Effector memory CD8-positive, alpha-beta T cell (primary cell): ENCODE data around the gene ARL5C.

Source experiments
- ATAC-seq: fragments of 150-1000 bp; cut with Tn5 transposase; replicated peaks from 2 replicates; pipeline ENCODE4 v1.10.0; 2021; ENCODE audit warnings: mild to moderate bottlenecking, moderate library complexity
- DNase-seq, 3 experiments: peaks; one replicate each; pipeline ENCODE4 v3.0.0; 2021
- H3K27ac Mint-ChIP-seq, 2 donors: one replicate each; pipeline ENCODE4 v1.8.0; 2022; ENCODE audit warnings: mild to moderate bottlenecking in 2 of 2, mixed read lengths in 2 of 2, moderate library complexity in 2 of 2
- H3K27me3 Mint-ChIP-seq, 2 donors: one replicate each; pipeline ENCODE4 v1.8.0; 2022; ENCODE audit warnings: mixed read lengths in 2 of 2
- H3K36me3 Mint-ChIP-seq: one replicate; pipeline ENCODE4 v1.8.0; 2022; ENCODE audit warnings: mild to moderate bottlenecking, moderate library complexity, mixed read lengths; ENCODE audit not compliant: insufficient read depth
- H3K4me1 Mint-ChIP-seq, 2 donors: one replicate each; pipeline ENCODE4 v1.8.0; 2022; ENCODE audit warnings: low read depth in 2 of 2, mixed read lengths in 2 of 2
- H3K4me3 Mint-ChIP-seq, 2 donors: one replicate each; pipeline ENCODE4 v1.8.0; 2022; ENCODE audit warnings: mild to moderate bottlenecking in 2 of 2, mixed read lengths in 2 of 2, moderate library complexity in 2 of 2
- H3K9me3 Mint-ChIP-seq, 2 donors: one replicate each; pipeline ENCODE4 v1.8.0; 2022; ENCODE audit warnings: mixed read lengths in 2 of 2

The ARL5C gene

GRCh38 chr17:39186481-39187002, 20.6 kb upstream of the ARL5C start:
- Mint-ChIP-seq H3K9me3 (no peaks in the 10 kb centered on the region), H3K27me3 (no peaks in the 10 kb centered on the region), H3K27ac (peak overlapping the region in 1 of 2 donors; percentile 81), H3K36me3 (peaks cover 48% of the 10 kb centered on the region), H3K4me3 (no peak overlapping the region), H3K4me1 (peaks cover 0 to 2% of the 10 kb centered on the region in 2 donors)
- DNase-seq = no peak
- no peak for ATAC-seq

DNA sequence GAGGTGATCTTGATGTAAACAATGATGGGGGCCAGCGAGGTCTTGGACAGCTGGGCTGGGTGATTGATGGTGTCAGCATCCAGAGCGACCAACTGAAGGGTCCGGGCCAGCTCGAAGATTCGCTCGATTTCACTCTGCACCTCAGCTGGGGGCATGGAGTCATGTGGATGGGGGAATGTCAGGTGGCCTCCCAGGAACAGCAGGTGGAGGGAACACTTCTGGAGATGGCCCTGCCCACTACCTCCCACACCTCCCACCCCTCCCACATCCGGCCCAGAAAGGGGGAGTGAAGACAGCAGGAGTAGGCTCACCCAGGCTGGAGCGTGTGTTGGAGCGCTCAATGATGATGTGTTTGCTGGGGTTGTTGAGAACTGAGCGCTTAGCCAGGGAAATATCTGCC, 17.8 kb upstream of the ARL5C start:
- DNase-seq = no peak
- peaks cover 51% of the 10 kb centered on the region for H3K36me3 Mint-ChIP-seq

DNA sequence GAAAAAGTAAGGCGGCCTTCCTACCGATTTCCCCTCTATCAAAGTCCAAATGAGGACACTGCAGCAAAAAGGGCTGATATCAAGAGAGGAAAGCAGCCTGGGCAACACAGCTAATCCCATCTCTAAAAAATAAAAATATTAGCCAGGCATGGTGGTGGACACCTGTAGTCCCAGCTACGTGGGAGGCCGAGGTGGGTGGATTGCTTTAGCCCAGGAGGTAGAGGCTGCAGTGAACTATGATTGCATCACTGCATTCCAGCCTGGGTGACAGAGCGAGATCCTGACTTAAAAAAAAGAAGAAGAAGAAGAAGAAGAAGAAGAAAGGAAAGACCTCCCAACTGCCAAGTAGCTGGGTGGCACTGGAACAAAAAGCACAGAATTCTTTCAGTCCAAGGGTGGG, 17.1 kb upstream of the ARL5C start:
- DNase-seq = no peak
- H3K4me3 Mint-ChIP-seq = no peak overlapping the region
- peaks cover 49% of the 10 kb centered on the region for H3K36me3 Mint-ChIP-seq
- H3K9me3 Mint-ChIP-seq = no peaks in the 10 kb centered on the region
- no peak for ATAC-seq
- no peaks in the 10 kb centered on the region for H3K27me3 Mint-ChIP-seq
- H3K4me1 Mint-ChIP-seq = peaks cover 0 to 2% of the 10 kb centered on the region in 2 donors
- H3K27ac Mint-ChIP-seq = no peak overlapping the region

More for the DNA sequence above, 17.8 kb upstream of the ARL5C start:
- no peak for ATAC-seq
- Mint-ChIP-seq H3K4me3 (no peak overlapping the region), H3K27me3 (no peaks in the 10 kb centered on the region), H3K27ac (peak overlapping the region in 1 of 2 donors; percentile 25), H3K9me3 (no peaks in the 10 kb centered on the region), H3K4me1 (peaks cover 0 to 2% of the 10 kb centered on the region in 2 donors)

DNA sequence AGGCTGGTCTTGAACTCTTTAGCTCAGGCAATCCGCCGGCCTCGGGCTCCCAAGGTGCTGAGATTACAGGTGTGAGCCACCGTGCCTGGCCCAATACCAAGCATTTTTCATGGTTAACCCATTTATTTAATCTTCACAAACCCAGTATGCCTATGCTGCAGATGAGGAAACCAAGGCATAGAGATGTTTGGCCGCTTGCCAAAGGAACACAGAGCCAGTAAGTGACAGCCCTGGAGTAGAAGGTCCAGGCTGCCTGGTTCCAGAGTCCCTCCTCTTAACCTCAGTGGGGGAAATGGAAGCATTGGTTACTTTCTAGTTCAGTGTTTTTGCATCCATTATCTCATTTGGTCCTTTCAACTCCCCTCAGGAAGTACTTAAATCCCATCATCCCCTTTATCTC, 15.3 kb upstream of the ARL5C start:
- DNase-seq = no peak
- Mint-ChIP-seq H3K4me3 (no peak overlapping the region), H3K27ac (no peak overlapping the region), H3K9me3 (no peaks in the 10 kb centered on the region), H3K4me1 (peaks cover 0 to 2% of the 10 kb centered on the region in 2 donors), H3K36me3 (peaks cover 45% of the 10 kb centered on the region), H3K27me3 (no peaks in the 10 kb centered on the region)
- no peak for ATAC-seq

DNA sequence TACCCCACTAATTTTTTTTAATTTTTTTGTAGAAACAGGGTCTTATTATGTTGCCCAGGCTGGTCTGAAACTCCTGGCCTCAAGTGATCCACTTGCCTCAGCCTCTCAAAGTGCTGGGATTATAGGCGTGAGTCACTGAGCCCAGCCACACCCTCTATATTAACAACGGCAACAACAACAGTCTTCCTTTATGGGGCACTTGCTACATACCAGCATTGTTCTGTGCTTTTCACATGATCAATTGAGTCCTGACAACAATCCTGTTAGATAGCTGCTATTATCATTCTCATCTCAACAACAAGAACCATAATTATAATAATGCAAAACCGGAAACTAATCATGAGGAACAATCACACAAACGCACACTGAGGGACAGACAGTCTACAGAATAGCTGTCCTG, 12.6 kb upstream of the ARL5C start:
- Mint-ChIP-seq H3K27me3 (no peaks in the 10 kb centered on the region), H3K36me3 (peaks cover 42% of the 10 kb centered on the region), H3K27ac (peak overlapping the region in 1 of 2 donors; percentile 22), H3K9me3 (no peaks in the 10 kb centered on the region), H3K4me3 (no peak overlapping the region), H3K4me1 (peaks cover 2 to 8% of the 10 kb centered on the region in 2 donors)
- no peak for DNase-seq
- no peak for ATAC-seq

- no peak for ATAC-seq
- H3K4me1 Mint-ChIP-seq = peaks cover 10 to 19% of the 10 kb centered on the region in 2 donors
These were observed 11.3 kb upstream of the ARL5C start for GRCh38 chr17:39177256-39177655.

DNA sequence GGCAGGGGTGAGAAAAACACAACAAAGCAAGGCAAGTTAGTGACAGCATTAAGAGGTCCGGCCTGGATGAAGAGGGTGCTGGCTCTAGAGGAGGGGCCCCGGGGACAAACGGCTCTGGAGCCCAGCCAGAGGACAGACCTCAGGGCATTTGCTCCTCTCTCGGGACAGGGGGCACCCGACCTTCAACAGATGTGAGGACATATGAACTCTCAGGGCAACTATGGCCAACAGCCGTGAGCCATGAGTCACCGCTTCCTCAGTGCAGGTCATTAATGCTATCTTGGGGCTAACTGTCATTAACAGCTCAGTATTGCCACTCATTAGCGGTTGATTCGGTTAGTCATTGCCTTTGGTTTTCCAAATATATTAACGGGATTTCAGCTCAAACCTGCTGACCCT, 9.7 kb upstream of the ARL5C start:
- Mint-ChIP-seq H3K9me3 (no peaks in the 10 kb centered on the region), H3K27ac (no peak overlapping the region), H3K4me1 (peaks cover 14 to 24% of the 10 kb centered on the region in 2 donors)

More at GRCh38 chr17:39177256-39177655, 11.3 kb upstream of the ARL5C start:
- DNase-seq = no peak
- H3K9me3 Mint-ChIP-seq = no peaks in the 10 kb centered on the region
- no peaks in the 10 kb centered on the region for H3K27me3 Mint-ChIP-seq
- H3K36me3 Mint-ChIP-seq = peaks cover 34% of the 10 kb centered on the region
- H3K27ac Mint-ChIP-seq = peak overlapping the region in 1 of 2 donors; percentile 70
- no peak overlapping the region for H3K4me3 Mint-ChIP-seq

GRCh38 chr17:39174920-39175694, 9.1 kb upstream of the ARL5C start:
- Mint-ChIP-seq H3K4me1 (peaks cover 14 to 24% of the 10 kb centered on the region in 2 donors), H3K9me3 (no peaks in the 10 kb centered on the region), H3K4me3 (no peak overlapping the region), H3K36me3 (peaks cover 25% of the 10 kb centered on the region), H3K27me3 (no peaks in the 10 kb centered on the region), H3K27ac (no peak overlapping the region)
- DNase-seq = peak; percentile 69 to 78 (median 71)
- ATAC-seq = peak; percentile 93

More for the DNA sequence above, 9.7 kb upstream of the ARL5C start:
- H3K36me3 Mint-ChIP-seq = peaks cover 29% of the 10 kb centered on the region
- DNase-seq (no peak), ATAC-seq (no peak)
- H3K4me3 Mint-ChIP-seq = no peak overlapping the region
- H3K27me3 Mint-ChIP-seq = no peaks in the 10 kb centered on the region

GRCh38 chr17:39173526-39174274, 7.7 kb upstream of the ARL5C start:
- H3K36me3 Mint-ChIP-seq = peaks cover 16% of the 10 kb centered on the region
- H3K4me3 Mint-ChIP-seq = no peak overlapping the region
- no peaks in the 10 kb centered on the region for H3K9me3 Mint-ChIP-seq
- ATAC-seq (no peak), DNase-seq (no peak)
- H3K27me3 Mint-ChIP-seq = no peaks in the 10 kb centered on the region
- H3K4me1 Mint-ChIP-seq = peaks cover 14 to 24% of the 10 kb centered on the region in 2 donors
- H3K27ac Mint-ChIP-seq = no peak overlapping the region

DNA sequence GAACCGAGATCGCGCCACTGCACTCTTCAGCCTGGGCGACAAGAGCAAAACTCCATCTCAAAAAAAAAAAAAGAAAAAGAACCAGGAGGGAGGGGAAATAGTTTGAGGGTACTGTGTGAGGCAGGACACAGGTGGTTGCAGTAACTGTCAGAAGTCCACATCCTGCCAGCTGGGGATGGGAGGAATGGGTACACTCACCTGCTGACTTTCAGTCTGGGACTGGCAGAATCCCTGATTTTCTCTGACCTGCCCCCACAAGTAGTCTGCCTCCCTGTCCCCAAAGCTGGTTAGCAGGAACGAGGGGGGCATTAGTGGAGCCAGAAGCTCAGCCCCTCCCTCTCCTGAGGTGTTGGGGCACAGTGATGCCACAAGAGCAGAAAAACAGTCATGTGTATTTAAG, 7.1 kb upstream of the ARL5C start:
- Mint-ChIP-seq H3K9me3 (no peaks in the 10 kb centered on the region), H3K4me3 (no peak overlapping the region), H3K27me3 (no peaks in the 10 kb centered on the region), H3K4me1 (peaks cover 14 to 24% of the 10 kb centered on the region in 2 donors), H3K27ac (no peak overlapping the region), H3K36me3 (peaks cover 13% of the 10 kb centered on the region)
- DNase-seq = no peak
- ATAC-seq = no peak

- H3K4me1 Mint-ChIP-seq = peaks cover 22 to 31% of the 10 kb centered on the region in 2 donors
- no peaks in the 10 kb centered on the region for H3K27me3 Mint-ChIP-seq
- H3K27ac Mint-ChIP-seq = peak overlapping the region in 1 of 2 donors; percentile 76
- DNase-seq (no peak), ATAC-seq (no peak)
- no peaks in the 10 kb centered on the region for H3K9me3 Mint-ChIP-seq
- H3K4me3 Mint-ChIP-seq = no peak overlapping the region
- H3K36me3 Mint-ChIP-seq = peaks cover 4% of the 10 kb centered on the region
These were observed 6.0 kb upstream of the ARL5C start for GRCh38 chr17:39171933-39172332.

- Mint-ChIP-seq H3K27ac (no peak overlapping the region), H3K9me3 (no peaks in the 10 kb centered on the region), H3K4me3 (no peak overlapping the region), H3K36me3 (peaks cover 4% of the 10 kb centered on the region), H3K4me1 (peaks cover 32 to 40% of the 10 kb centered on the region in 2 donors), H3K27me3 (no peaks in the 10 kb centered on the region)
- no peak for DNase-seq
- no peak for ATAC-seq
These were observed 4.6 kb upstream of the ARL5C start for GRCh38 chr17:39170558-39170957.

- Mint-ChIP-seq H3K27ac (no peak overlapping the region), H3K36me3 (peaks cover 2% of the 10 kb centered on the region), H3K4me3 (no peak overlapping the region), H3K9me3 (no peaks in the 10 kb centered on the region), H3K4me1 (peaks cover 32 to 40% of the 10 kb centered on the region in 2 donors), H3K27me3 (no peaks in the 10 kb centered on the region)
- DNase-seq (no peak), ATAC-seq (no peak)
These were observed 4.1 kb upstream of the ARL5C start for GRCh38 chr17:39170109-39170508.
